ENCODE results near the gene HOXB3.

DNA sequence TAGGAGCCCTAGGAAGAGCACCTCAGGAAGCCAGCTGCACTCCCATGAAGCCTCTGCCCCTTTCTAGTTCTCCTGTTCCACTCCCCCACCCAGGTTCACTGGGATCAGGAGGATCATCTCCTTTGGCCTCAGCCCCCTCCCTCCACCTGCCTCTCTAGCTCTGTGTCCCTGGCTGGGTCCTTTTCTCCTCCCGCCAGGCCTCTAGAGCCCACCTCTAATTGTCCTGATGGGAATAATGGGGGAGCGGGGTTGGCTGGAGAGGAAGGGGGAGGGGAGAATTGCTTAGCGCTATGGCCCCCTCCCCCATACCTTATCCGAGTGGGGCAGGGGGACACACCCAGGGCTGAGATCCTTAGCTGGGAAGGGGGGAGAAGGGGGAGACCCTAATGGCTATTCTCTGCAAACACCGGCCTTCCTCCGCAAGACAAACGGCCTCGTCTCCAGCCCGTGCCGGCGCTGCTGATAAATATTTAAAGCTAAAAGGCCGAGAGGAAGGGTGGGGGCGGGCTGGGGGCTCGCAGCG is 19.8 kb upstream of the HOXB3 start:
- TF ChIP-seq POLR2AphosphoS5 (IDR thresholded peaks at IDR 0.05): no peak
- TF ChIP-seq, protein P1, sequence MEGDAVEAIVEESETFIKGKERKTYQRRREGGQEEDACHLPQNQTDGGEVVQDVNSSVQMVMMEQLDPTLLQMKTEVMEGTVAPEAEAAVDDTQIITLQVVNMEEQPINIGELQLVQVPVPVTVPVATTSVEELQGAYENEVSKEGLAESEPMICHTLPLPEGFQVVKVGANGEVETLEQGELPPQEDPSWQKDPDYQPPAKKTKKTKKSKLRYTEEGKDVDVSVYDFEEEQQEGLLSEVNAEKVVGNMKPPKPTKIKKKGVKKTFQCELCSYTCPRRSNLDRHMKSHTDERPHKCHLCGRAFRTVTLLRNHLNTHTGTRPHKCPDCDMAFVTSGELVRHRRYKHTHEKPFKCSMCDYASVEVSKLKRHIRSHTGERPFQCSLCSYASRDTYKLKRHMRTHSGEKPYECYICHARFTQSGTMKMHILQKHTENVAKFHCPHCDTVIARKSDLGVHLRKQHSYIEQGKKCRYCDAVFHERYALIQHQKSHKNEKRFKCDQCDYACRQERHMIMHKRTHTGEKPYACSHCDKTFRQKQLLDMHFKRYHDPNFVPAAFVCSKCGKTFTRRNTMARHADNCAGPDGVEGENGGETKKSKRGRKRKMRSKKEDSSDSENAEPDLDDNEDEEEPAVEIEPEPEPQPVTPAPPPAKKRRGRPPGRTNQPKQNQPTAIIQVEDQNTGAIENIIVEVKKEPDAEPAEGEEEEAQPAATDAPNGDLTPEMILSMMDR (IDR thresholded peaks at IDR 0.05): no peak

All from prostate gland (tissue), 2 donors.